ENCODE data around the gene SPATA32. TPM values are rescaled to one million over a fixed set of nuclear protein-coding genes. Genes with fewer than 3 reads are reported as not detected.

The SPATA32 gene
- total RNA-seq, 1 experiment from 2014 or later, result 0.48 TPM

DNA sequence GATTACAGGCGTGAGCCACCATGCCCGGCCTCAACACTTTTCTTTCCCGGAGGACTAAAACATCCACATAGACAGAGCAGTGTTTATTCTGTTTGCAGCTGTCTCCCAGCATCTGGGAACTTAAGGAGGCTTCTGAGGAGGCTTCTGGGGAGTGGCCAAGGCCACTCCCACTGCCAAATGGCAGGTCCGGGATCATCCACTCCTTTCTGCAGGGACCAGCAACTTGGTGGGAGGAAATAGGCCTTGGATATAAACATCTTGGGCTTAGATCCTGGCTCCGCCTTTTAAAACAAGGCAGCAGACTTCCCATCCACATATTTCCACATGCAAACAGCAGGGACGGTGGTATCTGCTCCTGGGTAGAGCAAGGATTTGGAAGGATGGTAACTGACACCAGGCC, 14.1 kb upstream of the SPATA32 start:
- no peak overlapping the region for H3K4me2 ChIP-seq
- 0 out of 2 replicates have a peak, but pooled peaks cover 7% of the 10 kb centered on the region for H3K79me2 ChIP-seq (ENCODE audit: low read depth)
- H2AFZ ChIP-seq, result no peak overlapping the region
- DNase-seq, result no peak
- peaks cover 61% of the 10 kb centered on the region for H3F3A ChIP-seq (ENCODE audit: insufficient read depth, low read depth)
- POLR2A ChIA-PET (ENCODE audit: unreplicated experiment), result no interaction called here
- no peak overlapping the region for H3K27ac ChIP-seq
- no peaks in the 10 kb centered on the region for H3K9me3 ChIP-seq (ENCODE audit: insufficient read depth, low read depth)
- TF ChIP-seq, protein P1, sequence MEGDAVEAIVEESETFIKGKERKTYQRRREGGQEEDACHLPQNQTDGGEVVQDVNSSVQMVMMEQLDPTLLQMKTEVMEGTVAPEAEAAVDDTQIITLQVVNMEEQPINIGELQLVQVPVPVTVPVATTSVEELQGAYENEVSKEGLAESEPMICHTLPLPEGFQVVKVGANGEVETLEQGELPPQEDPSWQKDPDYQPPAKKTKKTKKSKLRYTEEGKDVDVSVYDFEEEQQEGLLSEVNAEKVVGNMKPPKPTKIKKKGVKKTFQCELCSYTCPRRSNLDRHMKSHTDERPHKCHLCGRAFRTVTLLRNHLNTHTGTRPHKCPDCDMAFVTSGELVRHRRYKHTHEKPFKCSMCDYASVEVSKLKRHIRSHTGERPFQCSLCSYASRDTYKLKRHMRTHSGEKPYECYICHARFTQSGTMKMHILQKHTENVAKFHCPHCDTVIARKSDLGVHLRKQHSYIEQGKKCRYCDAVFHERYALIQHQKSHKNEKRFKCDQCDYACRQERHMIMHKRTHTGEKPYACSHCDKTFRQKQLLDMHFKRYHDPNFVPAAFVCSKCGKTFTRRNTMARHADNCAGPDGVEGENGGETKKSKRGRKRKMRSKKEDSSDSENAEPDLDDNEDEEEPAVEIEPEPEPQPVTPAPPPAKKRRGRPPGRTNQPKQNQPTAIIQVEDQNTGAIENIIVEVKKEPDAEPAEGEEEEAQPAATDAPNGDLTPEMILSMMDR (conservative IDR thresholded peaks at IDR 0.05), result no peak
- no peak for TF ChIP-seq EZH2 (IDR thresholded peaks at IDR 0.05; ENCODE audit: low read depth)
- no peaks in the 10 kb centered on the region for H3K9me2 ChIP-seq (ENCODE audit: insufficient read depth)
- H4K20me1 ChIP-seq (ENCODE audit: insufficient read depth), result no peaks in the 10 kb centered on the region
- peaks cover 31% of the 10 kb centered on the region for H3K36me3 ChIP-seq (ENCODE audit: low read depth)
- peaks cover 18% of the 10 kb centered on the region for H3K4me1 ChIP-seq (replicated peaks; ENCODE audit: insufficient read depth)
- CTCF ChIA-PET, result interaction anchor here (0.6 to 0.7 kb wide), 4 partner anchors 12 to 499 kb away, joined by 3 to 9 read pairs (median 4); no protein-coding TSS in a partner anchor
- BruUV-seq (replicated peaks), result no TSS peak
- no peak overlapping the region for H3K4me3 ChIP-seq
- intact Hi-C loops (cut with micrococcal nuclease; ENCODE audit: unreplicated experiment), result loop anchor here (2.0 to 5.0 kb wide), 3 partner anchors 19 to 151 kb away; partner anchors contain the start of gene MAP3K14
- no peaks in the 10 kb centered on the region for H3K27me3 ChIP-seq (ENCODE audit: insufficient read depth, low read depth)

DNA sequence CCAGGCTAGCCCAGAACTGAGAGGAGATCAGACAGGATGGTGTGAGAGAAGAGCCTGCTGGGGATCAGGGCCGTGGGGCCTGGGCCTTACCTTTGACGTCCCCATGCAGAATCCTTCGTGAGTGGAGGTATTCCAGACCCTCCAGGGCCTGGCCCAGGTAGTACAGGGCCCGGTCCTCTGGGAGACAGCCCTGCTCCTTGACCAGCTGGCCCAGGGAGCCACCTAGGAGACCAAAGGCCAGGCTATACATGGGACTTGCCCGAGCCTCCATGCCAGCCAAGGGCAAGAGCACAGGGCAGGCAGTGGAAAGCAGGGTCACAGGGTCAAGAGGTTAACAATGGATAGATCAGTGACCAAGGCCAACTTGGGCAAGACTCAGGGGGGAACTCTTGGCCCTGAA, 12.1 kb upstream of the SPATA32 start:
- Histone ChIP-seq H3K9me2 (ENCODE audit: insufficient read depth) (no peaks in the 10 kb centered on the region), H3K4me3 (no peak overlapping the region), H3K36me3 (ENCODE audit: low read depth) (peaks cover 39% of the 10 kb centered on the region), H2AFZ (no peak overlapping the region), H3F3A (ENCODE audit: insufficient read depth, low read depth) (peaks cover 49% of the 10 kb centered on the region), H3K27me3 (ENCODE audit: insufficient read depth, low read depth) (no peaks in the 10 kb centered on the region), H3K9me3 (ENCODE audit: insufficient read depth, low read depth) (no peaks in the 10 kb centered on the region), H3K4me1 (replicated peaks; ENCODE audit: insufficient read depth) (peaks cover 18% of the 10 kb centered on the region), H3K4me2 (no peak overlapping the region), H3K79me2 (ENCODE audit: low read depth) (0 out of 2 replicates have a peak, but pooled peaks cover 7% of the 10 kb centered on the region), H4K20me1 (ENCODE audit: insufficient read depth) (no peaks in the 10 kb centered on the region), H3K27ac (no peak overlapping the region)
- TF ChIP-seq, protein P1 (conservative IDR thresholded peaks at IDR 0.05), result no peak
- TF ChIP-seq EZH2 (IDR thresholded peaks at IDR 0.05; ENCODE audit: low read depth), result no peak
- no TSS peak for BruUV-seq (replicated peaks)
- intact Hi-C loops (cut with micrococcal nuclease; ENCODE audit: unreplicated experiment), result no loop called here
- ChIA-PET POLR2A (ENCODE audit: unreplicated experiment) (no interaction called here), CTCF (no interaction called here)
- DNase-seq, result no peak

DNA sequence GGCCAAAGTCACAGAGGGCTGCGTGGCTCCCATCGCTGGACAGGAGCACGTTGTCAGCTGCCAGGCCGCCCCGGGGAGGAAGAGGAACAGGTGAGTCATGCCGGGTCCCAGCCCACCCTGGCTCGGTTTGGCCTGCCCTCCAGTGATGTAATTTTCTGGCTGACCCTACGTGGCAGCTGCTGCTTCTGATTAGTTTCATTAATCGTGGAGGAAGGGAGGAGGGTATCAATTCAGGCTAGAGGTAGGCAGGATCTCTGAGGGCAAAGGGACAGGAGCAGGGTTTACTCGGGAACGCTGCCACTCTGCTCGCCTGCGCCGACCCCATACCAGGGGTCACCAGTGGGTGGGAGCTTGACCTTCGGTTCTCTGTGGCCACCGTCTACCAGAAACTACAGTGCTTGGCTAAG, 11.7 kb upstream of the SPATA32 start:
- no peak for DNase-seq
- intact Hi-C loops (cut with micrococcal nuclease; ENCODE audit: unreplicated experiment), result no loop called here
- H3K4me1 ChIP-seq (replicated peaks; ENCODE audit: insufficient read depth), result peaks cover 14% of the 10 kb centered on the region
- H3K9me3 ChIP-seq (ENCODE audit: insufficient read depth, low read depth), result no peaks in the 10 kb centered on the region
- no peaks in the 10 kb centered on the region for H4K20me1 ChIP-seq (ENCODE audit: insufficient read depth)
- peaks cover 43% of the 10 kb centered on the region for H3K36me3 ChIP-seq (ENCODE audit: low read depth)
- BruUV-seq (replicated peaks), result no TSS peak
- POLR2A ChIA-PET (ENCODE audit: unreplicated experiment), result no interaction called here
- H3F3A ChIP-seq (ENCODE audit: insufficient read depth, low read depth), result peaks cover 49% of the 10 kb centered on the region
- no peaks in the 10 kb centered on the region for H3K9me2 ChIP-seq (ENCODE audit: insufficient read depth)
- H2AFZ ChIP-seq, result no peak overlapping the region
- CTCF ChIA-PET, result no interaction called here
- no peak overlapping the region for H3K4me2 ChIP-seq
- no peaks in the 10 kb centered on the region for H3K27me3 ChIP-seq (ENCODE audit: insufficient read depth, low read depth)
- TF ChIP-seq, protein P1 (conservative IDR thresholded peaks at IDR 0.05), result no peak
- TF ChIP-seq EZH2 (IDR thresholded peaks at IDR 0.05; ENCODE audit: low read depth), result no peak
- H3K4me3 ChIP-seq, result no peak overlapping the region
- no peak overlapping the region for H3K27ac ChIP-seq
- H3K79me2 ChIP-seq (ENCODE audit: low read depth), result 0 out of 2 replicates have a peak, but pooled peaks cover 7% of the 10 kb centered on the region

Data from PC-9 (cell line).